Dendritic cell treated with granulocyte-macrophage colony-stimulating factor and Interleukin-4, amounts not matched to agents 40 ng/mL and 50 ng/mL, for 4 days (primary cell): ENCODE measurements around the gene APOBEC3A.
A peak's percentile ranks its signal among the peaks of the same experiment; 100 is the strongest.

Experiments used
- H3K27ac Mint-ChIP-seq: one replicate; pipeline ENCODE4 v1.8.0; 2022; ENCODE audit warnings: mild to moderate bottlenecking, mixed read lengths
- H3K27me3 Mint-ChIP-seq: one replicate; pipeline ENCODE4 v1.8.0; 2022; ENCODE audit warnings: mild to moderate bottlenecking, mixed read lengths
- H3K36me3 Mint-ChIP-seq: one replicate; pipeline ENCODE4 v1.8.0; 2022; ENCODE audit warnings: low read depth, mixed read lengths
- H3K4me1 Mint-ChIP-seq: one replicate; pipeline ENCODE4 v1.8.0; 2022; ENCODE audit warnings: low read depth, mixed read lengths
- H3K4me3 Mint-ChIP-seq: one replicate; pipeline ENCODE4 v1.8.0; 2022; ENCODE audit warnings: mild to moderate bottlenecking, moderate library complexity, mixed read lengths
- H3K9me3 Mint-ChIP-seq: one replicate; pipeline ENCODE4 v1.8.0; 2022; ENCODE audit warnings: mixed read lengths
- intact Hi-C: fragments of 100-400 bp; cut with micrococcal nuclease; formaldehyde crosslinking; loops from one replicate; pipeline ENCODE4 v1.15.0; 2022

Gene APOBEC3A

GRCh38 chr22:38957046-38957770 lies at the start of gene APOBEC3A:
APOBEC3A (plus strand) TSS chr22:38957609; CDS start chr22:38957692, 83 bp downstream.
- Mint-ChIP-seq H3K9me3 (no peaks in the 10 kb centered on the region), H3K27me3 (peaks cover 35% of the 10 kb centered on the region), H3K27ac (peak within 1 kb of the TSS; percentile 87), H3K4me1 (peaks cover 83% of the 10 kb centered on the region), H3K36me3 (no peaks in the 10 kb centered on the region), H3K4me3 (peak within 1 kb of the TSS; percentile 35)
- intact Hi-C loops, result no loop called here

GRCh38 chr22:38907767-38908166 lies 49.6 kb upstream of the APOBEC3A start:
- Mint-ChIP-seq H3K4me1 (peaks cover 12% of the 10 kb centered on the region), H3K27ac (no peak overlapping the region), H3K9me3 (peaks cover 16% of the 10 kb centered on the region), H3K4me3 (no peak overlapping the region), H3K36me3 (no peaks in the 10 kb centered on the region), H3K27me3 (peaks cover 33% of the 10 kb centered on the region)
- intact Hi-C loops, result no loop called here

- Mint-ChIP-seq H3K9me3 (no peaks in the 10 kb centered on the region), H3K4me3 (no peak overlapping the region), H3K27me3 (peaks cover 53% of the 10 kb centered on the region), H3K4me1 (peaks cover 12% of the 10 kb centered on the region), H3K36me3 (no peaks in the 10 kb centered on the region), H3K27ac (no peak overlapping the region)
- intact Hi-C loops, result no loop called here
Measured at GRCh38 chr22:38911434-38911833, 46.0 kb upstream of the APOBEC3A start.

- Mint-ChIP-seq H3K36me3 (no peaks in the 10 kb centered on the region), H3K27ac (no peak overlapping the region), H3K4me1 (peaks cover 5% of the 10 kb centered on the region), H3K4me3 (no peak overlapping the region), H3K27me3 (peaks cover 61% of the 10 kb centered on the region), H3K9me3 (no peaks in the 10 kb centered on the region)
- intact Hi-C loops, result no loop called here
Measured at GRCh38 chr22:38919631-38920190, 37.7 kb upstream of the APOBEC3A start.

- no peak overlapping the region for H3K4me3 Mint-ChIP-seq
- H3K27me3 Mint-ChIP-seq, result peaks cover 59% of the 10 kb centered on the region
- no peaks in the 10 kb centered on the region for H3K36me3 Mint-ChIP-seq
- no peak overlapping the region for H3K27ac Mint-ChIP-seq
- H3K4me1 Mint-ChIP-seq, result peaks cover 5% of the 10 kb centered on the region
- intact Hi-C loops, result no loop called here
- H3K9me3 Mint-ChIP-seq, result no peaks in the 10 kb centered on the region
Measured at GRCh38 chr22:38921120-38921519, 36.3 kb upstream of the APOBEC3A start.

GRCh38 chr22:38921806-38922205 lies 35.6 kb upstream of the APOBEC3A start:
- Mint-ChIP-seq H3K9me3 (no peaks in the 10 kb centered on the region), H3K4me3 (no peak overlapping the region), H3K27ac (no peak overlapping the region), H3K27me3 (peaks cover 56% of the 10 kb centered on the region), H3K4me1 (peaks cover 5% of the 10 kb centered on the region), H3K36me3 (no peaks in the 10 kb centered on the region)
- intact Hi-C loops, result no loop called here

GRCh38 chr22:38923463-38924346 lies 33.7 kb upstream of the APOBEC3A start:
- intact Hi-C loops, result no loop called here
- no peak overlapping the region for H3K4me3 Mint-ChIP-seq
- H3K36me3 Mint-ChIP-seq, result no peaks in the 10 kb centered on the region
- H3K4me1 Mint-ChIP-seq, result peaks cover 12% of the 10 kb centered on the region
- peaks cover 58% of the 10 kb centered on the region for H3K27me3 Mint-ChIP-seq
- H3K9me3 Mint-ChIP-seq, result no peaks in the 10 kb centered on the region
- H3K27ac Mint-ChIP-seq, result no peak overlapping the region

- H3K27me3 Mint-ChIP-seq, result peaks cover 62% of the 10 kb centered on the region
- peaks cover 12% of the 10 kb centered on the region for H3K4me1 Mint-ChIP-seq
- no peaks in the 10 kb centered on the region for H3K9me3 Mint-ChIP-seq
- intact Hi-C loops, result no loop called here
- H3K27ac Mint-ChIP-seq, result no peak overlapping the region
- no peaks in the 10 kb centered on the region for H3K36me3 Mint-ChIP-seq
- H3K4me3 Mint-ChIP-seq, result no peak overlapping the region
Measured at GRCh38 chr22:38924347-38924952, 33.0 kb upstream of the APOBEC3A start.

GRCh38 chr22:38925571-38926041 lies 31.8 kb upstream of the APOBEC3A start:
- H3K27me3 Mint-ChIP-seq, result peaks cover 67% of the 10 kb centered on the region

GRCh38 chr22:38927033-38927781 lies 30.2 kb upstream of the APOBEC3A start:
- Mint-ChIP-seq H3K27me3 (peaks cover 64% of the 10 kb centered on the region), H3K36me3 (no peaks in the 10 kb centered on the region), H3K4me1 (peaks cover 12% of the 10 kb centered on the region), H3K9me3 (no peaks in the 10 kb centered on the region), H3K27ac (peak overlapping the region; percentile 5), H3K4me3 (peak overlapping the region; percentile 47)
- intact Hi-C loops, result loop anchor here (2.0 to 5.0 kb wide), 4 partner anchors 40 to 190 kb away; partner anchors contain the start of gene CBX6

More at GRCh38 chr22:38925571-38926041, 31.8 kb upstream of the APOBEC3A start:
- Mint-ChIP-seq H3K9me3 (no peaks in the 10 kb centered on the region), H3K27ac (no peak overlapping the region), H3K4me1 (peaks cover 12% of the 10 kb centered on the region), H3K36me3 (no peaks in the 10 kb centered on the region), H3K4me3 (no peak overlapping the region)
- intact Hi-C loops, result loop anchor here (2.0 to 5.0 kb wide), 4 partner anchors 42 to 192 kb away; partner anchors contain the start of gene CBX6

GRCh38 chr22:38930512-38930911 lies 26.9 kb upstream of the APOBEC3A start:
- Mint-ChIP-seq H3K27me3 (peaks cover 68% of the 10 kb centered on the region), H3K4me1 (peaks cover 13% of the 10 kb centered on the region), H3K4me3 (no peak overlapping the region), H3K27ac (no peak overlapping the region), H3K36me3 (no peaks in the 10 kb centered on the region), H3K9me3 (no peaks in the 10 kb centered on the region)
- intact Hi-C loops, result no loop called here

GRCh38 chr22:38935023-38935422 lies 22.4 kb upstream of the APOBEC3A start:
- H3K27ac Mint-ChIP-seq, result no peak overlapping the region
- no peak overlapping the region for H3K4me3 Mint-ChIP-seq
- peaks cover 43% of the 10 kb centered on the region for H3K4me1 Mint-ChIP-seq
- peaks cover 74% of the 10 kb centered on the region for H3K27me3 Mint-ChIP-seq
- intact Hi-C loops, result no loop called here
- no peaks in the 10 kb centered on the region for H3K9me3 Mint-ChIP-seq
- H3K36me3 Mint-ChIP-seq, result no peaks in the 10 kb centered on the region

GRCh38 chr22:38935616-38936015 lies 21.8 kb upstream of the APOBEC3A start:
- peaks cover 43% of the 10 kb centered on the region for H3K4me1 Mint-ChIP-seq
- H3K9me3 Mint-ChIP-seq, result no peaks in the 10 kb centered on the region
- intact Hi-C loops, result no loop called here
- no peak overlapping the region for H3K27ac Mint-ChIP-seq
- H3K36me3 Mint-ChIP-seq, result no peaks in the 10 kb centered on the region
- peaks cover 68% of the 10 kb centered on the region for H3K27me3 Mint-ChIP-seq
- H3K4me3 Mint-ChIP-seq, result no peak overlapping the region
